HS-5 (cell line): Measurements from ENCODE around the gene TCL1B.
"Not testable (repeated sequence)": the region's sequence is repeated elsewhere in the genome, so short reads cannot be mapped to it uniquely, and the experiment has no call there.

Experiments used
- DNase-seq: peaks from one replicate; pipeline ENCODE4 v3.0.0-alpha.2; 2012; ENCODE audit warnings: low read depth

TCL1B gene, protein sequence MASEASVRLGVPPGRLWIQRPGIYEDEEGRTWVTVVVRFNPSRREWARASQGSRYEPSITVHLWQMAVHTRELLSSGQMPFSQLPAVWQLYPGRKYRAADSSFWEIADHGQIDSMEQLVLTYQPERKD

DNA sequence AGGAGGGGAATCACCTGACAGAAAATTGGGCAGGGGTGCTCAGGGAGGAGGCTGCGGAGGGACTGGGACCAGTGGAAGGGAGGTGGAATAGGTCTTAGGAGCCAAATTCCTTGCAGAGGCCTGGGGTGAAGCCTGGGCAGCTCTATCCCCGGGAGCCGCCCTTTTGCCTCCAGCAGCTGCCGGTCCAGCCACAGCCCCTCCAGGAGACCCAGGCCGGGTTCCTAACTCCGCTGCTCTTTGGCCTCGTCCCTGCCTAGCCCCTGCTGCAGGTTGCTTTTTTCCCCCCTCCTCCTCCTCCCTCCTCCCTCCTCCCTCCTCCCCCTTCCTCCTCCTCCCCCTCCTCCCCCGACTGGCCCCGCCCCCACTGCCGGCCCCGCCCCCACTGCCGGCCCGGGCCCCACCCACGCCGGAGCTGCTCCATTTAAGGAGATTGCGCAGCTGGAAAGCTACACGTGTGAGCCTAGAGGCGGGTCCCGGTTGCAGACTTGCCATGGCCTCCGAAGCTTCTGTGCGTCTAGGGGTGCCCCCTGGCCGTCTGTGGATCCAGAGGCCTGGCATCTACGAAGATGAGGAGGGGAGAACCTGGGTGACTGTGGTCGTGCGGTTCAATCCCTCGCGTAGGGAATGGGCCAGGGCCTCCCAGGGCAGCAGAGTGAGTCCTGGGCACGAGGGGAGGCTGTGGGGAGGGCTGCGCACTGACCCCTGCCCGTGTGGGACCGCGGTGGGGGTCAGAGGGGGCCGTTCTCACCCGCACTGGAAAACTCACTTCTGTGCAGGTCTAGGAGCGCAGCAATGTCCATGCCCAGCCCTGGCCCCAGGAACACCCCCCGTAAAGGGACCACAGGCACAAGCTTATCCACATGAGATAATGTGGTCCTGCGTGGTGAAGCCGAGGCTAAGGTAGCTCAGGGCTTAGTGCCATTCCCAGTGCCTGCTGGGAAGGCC lies at the start of gene TCL1B:
Gene TCL1B (plus strand): TSS at position 449 of the 945 bp plus-strand sequence. CDS start 42 bp downstream, at position 491.
- no peak for DNase-seq

DNA sequence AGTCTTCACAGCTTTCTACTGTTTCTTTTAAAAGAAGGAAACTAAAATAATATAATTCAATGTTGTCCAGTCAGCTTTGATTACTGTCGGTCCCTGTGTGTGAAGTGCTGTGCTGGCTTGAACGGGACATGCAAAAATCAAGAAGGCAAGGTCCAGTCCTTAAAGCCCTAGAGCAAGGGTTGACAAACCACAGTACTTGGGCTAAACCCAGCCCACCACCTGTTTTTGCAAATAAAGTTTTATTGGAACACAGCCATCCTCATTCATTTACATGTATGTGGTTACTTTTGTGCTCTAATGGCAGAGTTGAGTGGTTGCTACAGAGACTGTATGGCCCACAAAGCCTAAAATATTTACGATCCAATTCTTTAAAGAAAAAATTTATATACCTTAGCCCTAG lies 41.2 kb upstream of the TCL1B start:
- no peak for DNase-seq

DNA sequence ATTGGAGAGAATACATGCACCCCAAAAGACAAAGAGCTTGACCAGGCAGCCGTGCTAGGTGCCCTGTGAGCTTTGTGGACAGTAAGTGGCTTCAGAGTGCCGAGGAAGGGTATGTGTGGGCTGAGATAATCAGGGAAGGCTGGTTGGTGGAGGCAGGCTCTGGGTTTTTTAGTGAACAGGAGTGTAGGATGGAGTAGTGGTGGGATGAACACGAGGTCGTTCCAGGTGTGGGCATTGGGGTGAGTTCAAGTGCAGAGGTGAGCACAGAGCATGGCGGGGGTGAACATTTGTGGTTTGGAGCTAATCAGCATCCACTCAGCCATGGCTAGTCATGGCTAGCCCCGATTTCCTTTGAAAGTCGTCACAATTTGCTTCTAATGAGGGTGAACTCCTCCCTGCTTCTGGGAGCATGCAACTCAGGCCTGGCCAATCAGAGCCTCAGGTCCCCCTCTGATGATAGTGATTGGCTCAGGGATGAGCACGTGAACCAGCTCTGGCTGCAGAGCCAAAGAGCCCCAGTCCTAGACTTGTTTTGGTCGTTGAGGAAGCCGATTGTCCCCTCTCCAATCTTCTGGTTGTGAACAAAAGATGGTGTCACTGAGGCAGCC lies 40.7 kb upstream of the TCL1B start:
- DNase-seq = no peak

DNA sequence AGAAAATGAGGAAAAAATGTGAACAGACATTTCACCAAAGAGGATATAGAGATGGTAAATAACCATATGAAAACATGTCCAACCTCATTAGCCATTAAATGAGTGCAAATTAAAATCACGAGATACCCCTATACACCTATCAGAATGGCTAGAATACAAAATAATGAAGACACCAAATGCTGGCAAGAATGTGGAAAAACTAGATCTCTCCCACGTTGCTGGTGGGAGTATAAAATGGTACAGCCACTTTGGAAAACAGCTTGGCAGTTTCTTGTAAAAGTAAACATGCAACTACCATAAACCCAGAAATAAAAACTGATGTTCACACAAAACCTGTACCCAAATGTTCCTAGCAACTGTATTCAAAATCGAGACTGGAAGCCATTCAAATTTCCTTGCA lies 38.3 kb upstream of the TCL1B start:
- no peak for DNase-seq

DNA sequence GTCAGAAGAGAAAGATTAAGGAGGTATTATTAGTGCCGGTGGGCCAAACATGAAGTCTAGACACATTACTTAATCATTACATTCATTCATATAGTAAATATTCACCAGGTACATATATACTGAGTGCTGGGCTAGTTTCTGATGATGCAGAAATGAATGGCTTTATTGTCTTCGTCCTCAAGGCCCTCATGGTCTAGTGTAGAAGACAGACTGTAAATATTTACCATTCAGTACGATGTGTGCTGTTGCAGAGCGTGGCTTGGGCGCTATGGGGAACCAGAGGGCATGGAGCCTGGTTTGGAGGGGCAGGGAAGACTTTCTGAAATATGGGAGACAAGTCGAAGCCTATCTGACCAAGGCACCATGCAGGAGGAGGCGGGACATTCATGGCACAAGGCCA lies 37.0 kb upstream of the TCL1B start:
- DNase-seq = no peak

DNA sequence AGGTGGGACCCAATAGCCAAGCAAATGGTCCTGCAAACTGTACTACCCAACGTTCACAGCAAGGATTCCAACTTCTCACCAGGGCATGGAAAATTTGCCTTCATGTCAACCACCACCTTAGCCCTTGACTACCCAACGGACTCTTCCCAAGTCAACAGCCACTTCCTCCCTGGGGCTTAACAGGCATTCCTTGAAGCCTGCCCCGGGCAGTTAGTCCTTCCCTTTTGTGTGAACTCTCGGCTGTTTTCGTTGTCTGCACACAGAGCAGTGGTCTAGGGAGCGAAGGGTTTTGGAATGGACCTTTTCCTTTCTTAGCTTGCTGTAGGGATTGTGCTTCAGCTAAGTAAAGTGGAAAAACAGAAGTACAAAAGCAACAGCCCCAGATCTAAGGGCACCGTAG lies 35.2 kb upstream of the TCL1B start:
- no peak for DNase-seq

DNA sequence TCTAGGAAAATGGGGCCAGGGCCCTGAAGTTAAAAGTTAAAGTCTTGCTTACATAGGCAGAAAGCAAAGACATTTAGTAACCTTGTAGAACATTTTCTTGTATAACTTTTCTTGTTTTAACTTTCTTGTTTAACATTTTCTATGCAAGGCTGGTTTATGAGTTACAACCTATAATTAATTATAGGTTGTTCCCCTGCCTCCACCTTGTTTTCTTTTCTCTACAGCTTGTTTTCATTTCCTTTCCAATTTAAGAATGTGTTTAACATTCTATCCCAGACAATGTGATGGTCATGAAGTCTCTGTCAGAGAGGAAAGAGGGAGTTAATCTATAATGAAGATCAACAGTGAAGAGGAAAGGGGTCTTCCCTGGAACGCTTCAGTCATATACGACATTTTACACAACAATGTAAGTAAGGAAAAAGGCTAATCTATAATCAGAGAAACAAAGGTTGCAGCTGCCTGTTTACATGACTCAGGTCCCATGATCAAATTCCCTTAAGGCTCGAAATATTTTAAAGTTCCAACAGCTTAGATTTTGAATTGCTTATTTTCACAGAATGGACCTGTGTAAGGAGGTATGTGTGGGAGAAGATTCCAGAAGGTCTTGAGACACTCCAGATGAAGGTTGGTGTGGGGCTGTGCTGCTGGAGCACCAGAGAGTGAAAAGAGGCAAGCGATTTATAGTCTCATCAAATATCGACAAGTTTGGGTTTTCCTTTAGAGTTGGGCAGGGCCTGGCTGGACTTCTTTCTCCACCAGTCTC lies 34.2 kb upstream of the TCL1B start:
- DNase-seq = no peak

DNA sequence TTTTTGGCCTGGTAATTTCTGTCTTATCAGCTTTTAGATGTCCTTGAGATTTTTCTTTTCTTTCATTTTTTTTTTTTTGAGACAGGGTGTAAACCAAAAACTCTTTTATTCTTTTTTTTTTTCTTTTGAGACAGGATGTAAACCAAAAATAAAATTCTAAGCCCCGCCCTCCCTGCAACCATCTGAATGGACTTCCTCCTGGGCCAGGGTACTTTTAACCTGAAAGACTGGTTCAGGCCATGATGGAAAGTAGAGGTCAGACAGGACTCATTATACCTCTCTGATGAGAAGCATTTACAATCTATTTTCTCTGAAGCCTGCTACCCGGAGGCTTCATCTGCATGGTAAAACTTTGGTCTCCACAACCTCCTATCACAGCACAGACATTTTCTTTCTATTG lies 33.5 kb upstream of the TCL1B start:
- no peak for DNase-seq

DNA sequence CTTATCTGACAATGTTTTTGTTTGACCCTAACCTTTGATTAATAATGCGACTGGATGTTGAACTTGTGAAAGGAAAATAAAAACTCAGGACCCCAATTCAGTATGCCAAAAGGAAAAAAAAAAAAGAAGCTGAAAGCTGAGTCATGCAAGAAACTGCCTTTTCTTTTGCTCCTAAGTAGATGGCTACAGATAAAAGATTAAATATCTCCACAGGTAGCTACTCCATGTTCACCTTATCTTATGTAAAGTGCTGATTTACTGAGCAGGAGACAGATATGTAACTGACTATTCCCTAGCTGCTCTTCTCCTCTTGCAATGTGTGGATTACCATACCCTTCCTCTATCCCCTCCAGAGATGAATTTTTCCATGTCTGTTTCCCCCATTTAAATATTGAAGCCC lies 30.8 kb upstream of the TCL1B start:
- no peak for DNase-seq

DNA sequence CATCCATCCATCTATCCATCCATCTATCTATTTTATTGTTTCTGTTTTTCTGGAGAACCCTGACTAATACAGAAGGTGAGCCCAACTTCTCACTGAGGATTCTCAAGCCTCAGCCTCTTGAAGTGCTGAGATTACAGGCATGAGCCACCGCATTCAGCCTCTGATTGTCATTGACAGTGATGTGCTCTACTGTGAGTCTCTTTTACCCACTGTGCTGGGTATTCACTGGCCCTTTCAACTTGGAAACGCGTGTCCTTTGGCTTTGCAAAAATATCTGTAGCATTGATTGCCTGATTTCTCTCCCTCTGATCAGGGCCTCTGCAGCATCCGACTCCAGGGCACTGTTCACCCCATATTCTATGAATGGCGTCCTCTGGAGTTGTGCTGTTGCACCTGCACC lies 29.6 kb upstream of the TCL1B start:
- DNase-seq = no peak

DNA sequence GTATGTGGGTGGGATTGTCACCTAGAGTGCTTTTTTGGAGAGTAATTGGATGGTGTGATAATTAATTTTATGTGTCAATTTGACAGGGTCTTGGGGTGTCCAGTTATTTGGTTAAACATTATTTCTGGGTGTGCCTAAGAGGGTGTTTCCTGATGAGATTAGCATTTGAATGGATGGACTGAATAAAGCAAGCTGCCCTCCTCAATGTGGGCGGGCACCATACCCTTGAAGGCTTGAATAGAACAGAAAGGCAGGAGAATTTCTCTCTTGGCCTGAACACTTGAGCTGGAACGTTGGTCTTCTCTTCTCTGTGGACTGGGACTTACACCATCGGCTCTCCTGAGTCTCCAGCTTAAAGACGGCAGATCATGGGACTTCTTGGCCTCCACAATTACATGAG lies 28.8 kb upstream of the TCL1B start:
- no peak for DNase-seq

DNA sequence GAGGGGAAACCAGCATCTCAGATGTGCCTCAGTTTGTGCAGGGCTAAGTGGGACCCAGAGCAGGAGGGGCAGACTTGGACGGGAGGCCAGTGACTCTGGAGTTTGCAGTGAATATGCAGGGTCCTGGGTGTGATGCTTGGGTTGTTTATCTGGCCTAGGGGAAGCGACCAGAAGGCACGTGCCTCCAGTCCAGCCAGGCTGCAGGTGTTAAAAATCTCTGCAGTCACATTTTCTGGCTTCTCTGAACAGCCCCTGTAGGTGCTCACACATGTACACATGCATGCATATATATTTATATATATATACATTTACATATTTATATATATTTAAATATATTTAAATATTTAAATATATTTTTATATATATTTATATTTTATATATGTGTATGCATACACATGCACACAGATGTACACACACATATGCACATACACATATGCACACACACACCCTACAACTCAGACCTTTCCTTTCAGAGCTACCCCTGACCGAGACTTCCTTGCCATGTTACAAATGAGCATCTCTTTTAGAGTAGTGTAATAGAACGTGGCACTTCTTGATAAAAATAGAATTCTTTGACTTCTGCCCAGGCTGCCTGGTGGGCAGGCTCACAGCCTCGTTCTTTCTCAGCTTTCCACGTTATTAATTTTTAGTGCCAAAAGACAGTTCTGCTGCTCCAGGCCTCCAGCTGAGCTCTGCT lies 26.8 kb upstream of the TCL1B start:
- DNase-seq = no peak

DNA sequence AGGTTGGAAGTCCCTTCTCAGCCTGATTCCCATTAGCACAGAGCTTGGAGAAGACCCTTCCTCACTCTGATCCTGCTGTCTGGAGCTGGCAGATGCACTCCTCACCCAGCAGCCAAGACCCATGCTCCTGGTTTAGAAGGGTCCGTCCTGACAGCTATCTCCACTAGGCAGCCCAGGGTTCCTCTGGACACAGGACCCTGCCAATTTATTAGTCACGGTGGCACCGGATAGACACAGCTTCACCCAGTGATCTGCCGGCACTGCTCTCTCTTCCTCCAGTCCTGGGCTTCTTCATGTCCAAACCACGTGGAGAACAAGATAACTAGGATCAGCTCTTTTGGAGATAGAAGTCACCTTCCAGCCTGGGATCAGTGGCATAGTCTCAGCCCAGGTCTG lies 26.2 kb upstream of the TCL1B start:
- DNase-seq = no peak

DNA sequence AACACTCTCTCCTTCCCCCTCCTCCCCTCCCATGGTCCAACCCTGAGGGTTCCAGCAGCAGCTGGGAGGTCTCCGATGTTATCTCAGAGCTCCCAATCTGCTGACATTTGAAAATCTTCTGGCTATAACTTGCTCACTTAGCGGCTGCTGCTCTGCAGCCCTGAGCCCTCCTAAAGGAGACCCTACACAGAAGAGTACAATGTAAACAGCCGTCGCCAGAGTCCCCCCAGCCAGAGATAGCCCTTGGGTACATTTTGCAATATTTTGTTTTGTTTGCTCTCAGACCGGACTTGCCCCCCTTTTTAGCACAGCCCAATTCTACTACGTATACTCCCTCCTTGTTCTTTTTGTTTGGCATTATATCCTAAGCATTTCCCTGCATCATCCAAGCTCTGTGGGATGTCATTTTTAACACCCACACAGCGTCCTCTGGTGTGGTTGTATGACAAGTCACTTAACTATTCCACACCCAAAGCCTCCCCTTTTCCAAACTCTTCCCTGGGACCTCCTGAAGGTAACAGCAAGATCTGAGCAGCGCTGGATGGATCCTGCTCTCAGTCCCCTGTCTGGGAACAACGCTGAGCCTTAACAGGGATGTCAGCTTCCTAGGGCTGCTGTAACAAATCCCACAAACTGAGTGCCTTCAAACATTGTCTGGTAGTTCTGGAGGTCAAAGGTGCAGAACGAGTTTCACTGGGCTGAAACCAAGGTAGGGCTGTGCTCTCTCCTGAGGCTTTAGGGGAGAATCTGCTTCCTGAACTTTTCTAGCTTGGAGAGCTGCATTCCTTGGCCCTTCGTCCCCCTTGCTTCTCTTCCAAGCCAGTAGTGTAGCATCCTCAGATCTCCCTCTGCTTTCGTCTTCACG lies 25.3 kb upstream of the TCL1B start:
- no peak for DNase-seq

DNA sequence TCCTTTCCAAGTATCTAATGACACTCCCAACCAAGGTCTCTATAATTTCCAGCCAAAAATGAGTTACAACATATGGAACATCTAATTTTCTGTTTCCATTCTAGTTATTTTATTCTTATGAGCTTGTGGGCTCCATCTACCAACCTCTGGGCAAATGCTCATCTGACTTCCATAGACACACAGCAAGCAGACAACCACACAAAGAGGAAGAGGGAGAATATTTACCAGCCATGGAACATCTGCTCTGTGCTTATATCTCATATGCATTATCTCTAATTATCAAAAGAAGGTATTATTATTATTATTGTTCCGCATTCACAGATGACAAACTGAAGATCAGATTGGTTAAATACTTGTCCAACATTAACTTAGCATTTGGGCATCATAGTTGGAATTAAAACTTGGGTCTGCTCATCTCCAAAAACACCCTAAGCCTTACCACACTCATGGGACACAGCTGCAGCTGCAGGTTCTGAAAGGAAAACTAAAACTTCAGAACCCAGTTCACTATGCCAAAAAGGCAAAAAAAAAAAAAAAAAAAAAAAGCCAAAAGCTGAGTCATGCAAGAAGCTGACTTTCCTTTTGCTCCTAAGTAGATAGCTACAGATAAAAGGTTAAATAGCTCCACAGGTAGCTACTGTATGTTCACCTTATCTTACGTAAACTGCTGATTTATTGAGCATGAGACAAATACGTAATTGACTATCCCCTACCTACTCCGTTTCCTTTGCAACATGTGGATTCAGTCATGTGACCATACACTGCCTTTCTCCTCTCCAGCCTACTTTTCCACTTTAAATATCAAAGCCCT lies 23.6 kb upstream of the TCL1B start:
- no peak for DNase-seq

DNA sequence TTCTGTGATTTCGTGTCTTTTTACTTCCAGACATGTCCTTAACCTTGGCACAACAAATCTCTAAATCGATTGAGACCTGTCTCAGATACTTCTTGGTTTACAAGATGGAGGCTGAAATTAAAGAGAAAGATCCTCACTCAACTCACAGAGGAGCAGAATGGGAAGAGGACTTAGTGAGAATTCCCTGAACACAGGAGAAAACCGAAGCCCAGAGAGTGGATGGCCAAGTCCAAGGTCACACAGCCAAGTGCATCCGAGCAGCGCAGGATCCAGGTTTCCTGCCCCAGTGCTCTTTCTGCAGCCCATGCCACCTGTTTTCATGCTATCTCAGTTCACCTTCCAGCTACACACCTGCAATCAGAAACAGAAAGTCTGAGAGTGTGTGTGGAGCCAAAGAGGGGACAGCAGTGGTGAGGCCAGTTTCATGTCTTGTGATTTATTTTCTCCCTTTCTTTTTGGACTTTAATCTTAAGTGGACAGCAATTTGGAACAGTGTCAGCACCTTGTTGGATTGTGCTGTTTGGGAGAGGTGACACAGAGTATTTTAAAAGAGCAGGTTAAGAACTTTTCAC lies 22.9 kb upstream of the TCL1B start:
- DNase-seq = no peak

DNA sequence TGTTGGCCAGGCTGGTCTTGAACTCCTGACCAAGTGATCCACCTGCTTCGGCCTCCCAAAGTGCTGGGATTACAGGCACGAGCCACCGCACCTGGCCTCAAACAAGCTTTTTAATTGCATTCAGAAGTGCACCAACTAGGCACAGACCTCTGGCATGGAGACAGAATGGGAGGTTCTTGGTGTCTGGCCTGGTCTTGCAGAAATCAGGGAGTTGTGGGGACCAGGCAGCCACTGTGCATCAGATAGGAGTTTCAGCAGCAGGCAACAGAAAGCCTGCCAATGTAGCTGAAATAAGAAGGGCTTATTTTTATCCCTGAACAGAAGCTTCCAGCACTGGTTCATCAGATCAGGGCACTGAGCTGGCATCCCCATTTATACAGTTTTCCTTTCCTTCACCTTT lies 22.2 kb upstream of the TCL1B start:
- no peak for DNase-seq

DNA sequence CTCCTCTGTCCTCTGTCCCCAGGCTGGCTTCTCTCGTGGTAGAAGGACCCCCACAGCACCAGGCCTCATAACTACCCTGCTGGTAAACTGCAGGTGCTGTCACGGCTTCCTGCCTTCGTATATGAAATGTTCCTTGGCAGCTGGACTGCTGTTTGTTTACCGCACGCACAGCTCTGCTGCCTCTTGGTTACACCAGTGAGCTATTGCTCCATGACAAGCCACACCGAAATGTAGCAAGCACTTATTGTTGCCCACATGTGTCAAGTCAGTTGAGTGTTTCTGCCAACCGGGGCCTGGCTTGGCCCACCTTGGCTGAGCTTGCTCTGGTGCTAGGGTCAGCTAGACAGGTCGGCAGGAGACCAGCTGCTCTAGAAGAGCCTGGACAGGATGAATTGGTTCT lies 21.7 kb upstream of the TCL1B start:
- DNase-seq = no peak

DNA sequence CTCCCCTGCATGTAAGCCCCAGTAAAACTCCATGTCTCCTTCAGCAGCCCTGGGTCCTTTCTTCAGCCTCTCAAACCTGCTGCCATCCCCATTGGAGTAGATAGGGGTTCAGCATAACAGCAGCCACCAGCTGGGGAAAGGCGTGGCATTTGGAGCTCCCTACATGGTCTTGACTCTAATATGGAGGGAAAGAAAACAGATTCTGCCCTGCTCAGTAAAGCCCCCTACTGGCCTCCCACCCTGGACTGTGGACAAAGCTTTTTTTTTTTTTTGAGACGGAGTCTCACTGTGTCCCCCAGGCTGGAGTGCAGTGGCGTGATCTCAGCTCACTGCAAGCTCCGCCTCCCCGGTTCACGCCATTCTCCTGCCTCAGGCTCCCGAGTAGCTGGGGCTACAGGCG lies 20.7 kb upstream of the TCL1B start:
- not testable (repeated sequence) for DNase-seq

DNA sequence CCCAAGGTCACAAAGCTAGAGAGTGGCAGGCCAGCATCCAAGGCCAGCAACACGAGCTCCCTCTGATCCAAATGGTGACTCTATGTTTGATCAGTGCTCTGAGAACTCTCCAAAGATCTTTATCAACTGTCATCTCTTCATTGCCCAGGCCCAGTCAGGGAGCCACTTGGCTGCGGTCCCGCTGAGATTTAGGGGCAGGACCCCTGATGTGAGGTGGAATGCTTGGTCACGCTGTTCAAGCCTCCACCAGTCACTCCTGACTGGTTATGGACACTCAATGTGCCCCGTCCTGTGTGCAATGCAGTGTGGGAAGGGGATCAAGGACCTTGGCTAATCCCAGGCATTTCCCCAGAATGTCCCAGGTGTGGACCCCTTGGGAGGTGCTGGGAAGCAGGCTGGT lies 19.8 kb upstream of the TCL1B start:
- DNase-seq = no peak
